Adrenal gland (tissue), 12 donors: ENCODE data around the gene CLEC4M. TPM values are rescaled to one million over a fixed set of nuclear protein-coding genes. Genes with fewer than 3 reads are reported as not detected.

Source experiments
- DNase-seq, 7 donors: peaks; one replicate each; pipeline ENCODE4 v3.0.0-alpha.2; 2019 to 2020
- H3K27ac ChIP-seq, 5 donors: fragments of 200-600 bp; sonication (generic) in 4 of 5; 1 replicate in 3 of 5; 2 replicates in 2 of 5; pipeline versions ENCODE4 v1.5.1 to v1.8.0; 2016 to 2020; ENCODE audit warnings: mild to moderate bottlenecking in 1 of 5
- H3K27me3 ChIP-seq: fragments of 200-600 bp; 2 replicates; pipeline ENCODE4 v1.8.0; 2021
- H3K36me3 ChIP-seq, 2 donors: fragments of 200-600 bp; replicated peaks in 1 of 2; 1 replicate in 1 of 2; 2 replicates in 1 of 2; pipeline versions ENCODE4 v1.5.1 to v1.8.0; 2018 to 2022
- H3K4me1 ChIP-seq, 2 donors: fragments of 200-600 bp; replicated peaks in 1 of 2; 1 replicate in 1 of 2; 2 replicates in 1 of 2; pipeline versions ENCODE4 v1.5.1 to v1.8.0; 2018 to 2021
- H3K4me3 ChIP-seq, 4 donors: fragments of 200-600 bp; sonication (generic) in 3 of 4; one replicate each; pipeline ENCODE4 v1.5.1; 2016 to 2018
- H3K9me3 ChIP-seq, 3 donors: fragments of 200-600 bp; sonication (generic) in 1 of 3; replicated peaks in 1 of 3; 1 replicate in 2 of 3; 2 replicates in 1 of 3; pipeline versions ENCODE4 v1.5.1 to v1.8.0; 2016 to 2021
- CTCF ChIP-seq, 6 experiments: fragments of 450-650 bp in 4 of 6; fragments of 200-600 bp in 2 of 6; sonication (generic) in 1 of 6; IDR thresholded peaks; 1 replicate in 5 of 6; 2 replicates in 1 of 6; pipeline versions ENCODE4 v1.5.1 to v1.8.0; 2016 to 2021; ENCODE audit warnings: antibody characterized with exemption in 6 of 6, mild to moderate bottlenecking in 2 of 6, moderate library complexity in 1 of 6
- POLR2A ChIP-seq, 2 donors: fragments of 450-650 bp; IDR thresholded peaks; one replicate each; pipeline ENCODE4 v1.6.1; 2017; ENCODE audit warnings: antibody characterized with exemption in 2 of 2, mild to moderate bottlenecking in 2 of 2, moderate library complexity in 1 of 2
- WGBS, 4 donors: extraction: QIAGEN DNeasy Blood & Tissue Kit in 2 of 4; methylation state at CpG; one replicate each; pipeline versions ENCODE4 v1.1.5 to v1.1.7; 2013 to 2017; 5-methylcytosine and 5-hydroxymethylcytosine counted together
- intact Hi-C, 2 donors: fragments of 100-400 bp; cut with DNase I; formaldehyde crosslinking; loops; one replicate each; pipeline versions ENCODE4 v1.14.1 to v1.15.0; 2022 to 2023
- polyA plus RNA-seq, 3 donors: library from polyadenylated mRNA; stranded (reverse); fragments of 200-250 nt in 2 of 3; fragments of 350-450 nt in 1 of 3; fragmentation: Illumina TruSeq in 1 of 3; extraction: RNeasy Lipid Tissue Mini Kit (QIAGEN cat#74804) in 1 of 3; gene quantifications; one replicate each; pipeline ENCODE4 v1.2.3, GENCODE V29; 2013 to 2014
- total RNA-seq, 9 donors: library from RNA; depleted of rRNA in 4 of 9; stranded (reverse); fragments of >200 nt in 4 of 9; fragments of 120-200 nt in 1 of 9; fragmentation: NEBNext Ultra II Directional in 1 of 9; extraction: Animal tissue kit (Norgen Biotek cat#: 25700) in 1 of 9; gene quantifications; one replicate each; pipeline versions ENCODE4 v1.1.0 to v1.2.4, GENCODE V29; 2013 to 2023
- donor health status: healthy with polysubstance abuse.
- donor health status: Bipolar disorder and iron deficiency.
- donor health status: DM: yes; HTN: yes; CAD: no.
- donor health status: DM: no; HTN: no; CAD: no.
- donor health status: DM: no; HTN: no; CAD: no.
- donor health status: DM: yes; HTN: yes; CAD: no.

Gene CLEC4M
- total and polyA plus RNA-seq, 12 donors: 0.37 to 91.6 (median 0.98) TPM; not detected in 1

GRCh38 chr19:7772752-7773291, 9.8 kb downstream of the CLEC4M start:
- Histone ChIP-seq H3K36me3 (no peaks in the 10 kb centered on the region), H3K4me3 (no peak overlapping the region), H3K27ac (no peak overlapping the region), H3K4me1 (no peaks in the 10 kb centered on the region), H3K9me3 (no peaks in the 10 kb centered on the region), H3K27me3 (no peaks in the 10 kb centered on the region)
- TF ChIP-seq POLR2A (IDR thresholded peaks at IDR 0.05): no peak
- no peak for TF ChIP-seq CTCF (IDR thresholded peaks at IDR 0.05)
- DNase-seq: no peak
- intact Hi-C loops: no loop called here
- WGBS, 4 donors: 52 to 60% (median 57%) methylated on average over 8 of the region's 8 CpGs

GRCh38 chr19:7773841-7774240, 10.8 kb downstream of the CLEC4M start:
- WGBS, 4 donors: 73 to 88% (median 82%) methylated on average over 9 of the region's 9 CpGs
- H3K4me3 ChIP-seq: no peak overlapping the region
- no peaks in the 10 kb centered on the region for H3K36me3 ChIP-seq
- H3K27me3 ChIP-seq: no peaks in the 10 kb centered on the region
- DNase-seq: no peak
- TF ChIP-seq POLR2A (IDR thresholded peaks at IDR 0.05) (no peak), CTCF (IDR thresholded peaks at IDR 0.05) (no peak)
- H3K27ac ChIP-seq: no peak overlapping the region
- H3K4me1 ChIP-seq: no peaks in the 10 kb centered on the region
- no peaks in the 10 kb centered on the region for H3K9me3 ChIP-seq
- intact Hi-C loops: no loop called here

GRCh38 chr19:7775761-7776160, 12.7 kb downstream of the CLEC4M start:
- Histone ChIP-seq H3K4me3 (no peak overlapping the region), H3K9me3 (no peaks in the 10 kb centered on the region), H3K27ac (no peak overlapping the region), H3K4me1 (no peaks in the 10 kb centered on the region), H3K27me3 (no peaks in the 10 kb centered on the region), H3K36me3 (no peaks in the 10 kb centered on the region)
- no peak for DNase-seq
- 85 to 94% (median 88%) methylated on average over 9 of the region's 9 CpGs for WGBS, 4 donors
- intact Hi-C loops: no loop called here
- TF ChIP-seq POLR2A (IDR thresholded peaks at IDR 0.05): no peak
- no peak for TF ChIP-seq CTCF (IDR thresholded peaks at IDR 0.05)

- intact Hi-C loops: no loop called here
- no peaks in the 10 kb centered on the region for H3K9me3 ChIP-seq
- WGBS, 4 donors: 59 to 78% (median 64%) methylated on average over 5 of the region's 5 CpGs
- H3K36me3 ChIP-seq: no peaks in the 10 kb centered on the region
- no peak overlapping the region for H3K4me3 ChIP-seq
- no peak for TF ChIP-seq POLR2A (IDR thresholded peaks at IDR 0.05)
- no peak for TF ChIP-seq CTCF (IDR thresholded peaks at IDR 0.05)
- H3K27ac ChIP-seq: no peak overlapping the region
- no peaks in the 10 kb centered on the region for H3K4me1 ChIP-seq
- no peaks in the 10 kb centered on the region for H3K27me3 ChIP-seq
- DNase-seq: peak in 2 of 7 donors; percentile 18 to 52
Measured at GRCh38 chr19:7778081-7778480, 15.0 kb downstream of the CLEC4M start.
